ENCODE data around the gene TMPRSS5.
A peak's percentile ranks its signal among the peaks of the same experiment; 100 is the strongest.

TMPRSS5 gene

GRCh38 chr11:113689768-113690618, 16.1 kb downstream of the TMPRSS5 start:
- no peak overlapping the region for H3K4me3 ChIP-seq (ENCODE audit: low read depth, low read length)
- TF ChIP-seq CTCF (IDR thresholded peaks at IDR 0.05; ENCODE audit: insufficient read depth, low read depth, low read length, missing control alignments), result no peak
- DNase-seq (ENCODE audit: low read depth), result no peak

GRCh38 chr11:113685654-113686359, 20.3 kb downstream of the TMPRSS5 start:
- TF ChIP-seq CTCF (IDR thresholded peaks at IDR 0.05; ENCODE audit: insufficient read depth, low read depth, low read length, missing control alignments), result no peak
- no peak overlapping the region for H3K4me3 ChIP-seq (ENCODE audit: low read depth, low read length)
- peak; percentile 35 for DNase-seq (ENCODE audit: low read depth)

GRCh38 chr11:113684496-113684895, 21.6 kb downstream of the TMPRSS5 start:
- H3K4me3 ChIP-seq (ENCODE audit: low read depth, low read length), result no peak overlapping the region
- no peak for DNase-seq (ENCODE audit: low read depth)
- TF ChIP-seq CTCF (IDR thresholded peaks at IDR 0.05; ENCODE audit: insufficient read depth, low read depth, low read length, missing control alignments), result no peak

- DNase-seq (ENCODE audit: low read depth), result no peak
- TF ChIP-seq CTCF (IDR thresholded peaks at IDR 0.05; ENCODE audit: insufficient read depth, low read depth, low read length, missing control alignments), result no peak
- no peak overlapping the region for H3K4me3 ChIP-seq (ENCODE audit: low read depth, low read length)
Measured at GRCh38 chr11:113683481-113684046, 22.5 kb downstream of the TMPRSS5 start.

- no peak overlapping the region for H3K4me3 ChIP-seq (ENCODE audit: low read depth, low read length)
- TF ChIP-seq CTCF (IDR thresholded peaks at IDR 0.05; ENCODE audit: insufficient read depth, low read depth, low read length, missing control alignments), result no peak
- no peak for DNase-seq (ENCODE audit: low read depth)
Measured at GRCh38 chr11:113681711-113682413, 24.2 kb downstream of the TMPRSS5 start.

GRCh38 chr11:113681282-113681681, 24.8 kb downstream of the TMPRSS5 start:
- no peak for DNase-seq (ENCODE audit: low read depth)
- no peak for TF ChIP-seq CTCF (IDR thresholded peaks at IDR 0.05; ENCODE audit: insufficient read depth, low read depth, low read length, missing control alignments)

More at GRCh38 chr11:113681282-113681681, 24.8 kb downstream of the TMPRSS5 start:
- H3K4me3 ChIP-seq (ENCODE audit: low read depth, low read length), result no peak overlapping the region
